AG09309 (cell line): ENCODE results near the gene EGF.
"Not testable (repeated sequence)": the region's sequence is repeated elsewhere in the genome, so short reads cannot be mapped to it uniquely, and the experiment has no call there.

Experiments
- DNase-seq: peaks from one replicate; pipeline ENCODE4 v3.0.0-alpha.2; 2010; ENCODE audit warnings: low read depth
- H3K4me3 ChIP-seq: 2 replicates; pipeline ENCODE4 v1.5.1; 2011; ENCODE audit warnings: mild to moderate bottlenecking, low read depth, low read length, moderate library complexity; ENCODE audit not compliant: control insufficient read depth
- TF ChIP-seq, protein P1 (sequence below): IDR thresholded peaks from 2 replicates; pipeline ENCODE4 v1.5.1; 2011; ENCODE audit warnings: mild to moderate bottlenecking, low read depth, low read length, inconsistent platforms; ENCODE audit not compliant: insufficient read depth, control insufficient read depth; ENCODE audit errors: missing control alignments

EGF gene

GRCh38 chr4:109928327-109929045 is 15.8 kb downstream of the EGF start:
- DNase-seq: no peak
- H3K4me3 ChIP-seq: no peak overlapping the region
- TF ChIP-seq, protein P1, sequence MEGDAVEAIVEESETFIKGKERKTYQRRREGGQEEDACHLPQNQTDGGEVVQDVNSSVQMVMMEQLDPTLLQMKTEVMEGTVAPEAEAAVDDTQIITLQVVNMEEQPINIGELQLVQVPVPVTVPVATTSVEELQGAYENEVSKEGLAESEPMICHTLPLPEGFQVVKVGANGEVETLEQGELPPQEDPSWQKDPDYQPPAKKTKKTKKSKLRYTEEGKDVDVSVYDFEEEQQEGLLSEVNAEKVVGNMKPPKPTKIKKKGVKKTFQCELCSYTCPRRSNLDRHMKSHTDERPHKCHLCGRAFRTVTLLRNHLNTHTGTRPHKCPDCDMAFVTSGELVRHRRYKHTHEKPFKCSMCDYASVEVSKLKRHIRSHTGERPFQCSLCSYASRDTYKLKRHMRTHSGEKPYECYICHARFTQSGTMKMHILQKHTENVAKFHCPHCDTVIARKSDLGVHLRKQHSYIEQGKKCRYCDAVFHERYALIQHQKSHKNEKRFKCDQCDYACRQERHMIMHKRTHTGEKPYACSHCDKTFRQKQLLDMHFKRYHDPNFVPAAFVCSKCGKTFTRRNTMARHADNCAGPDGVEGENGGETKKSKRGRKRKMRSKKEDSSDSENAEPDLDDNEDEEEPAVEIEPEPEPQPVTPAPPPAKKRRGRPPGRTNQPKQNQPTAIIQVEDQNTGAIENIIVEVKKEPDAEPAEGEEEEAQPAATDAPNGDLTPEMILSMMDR: no peak

GRCh38 chr4:109930464-109930863 is 17.8 kb downstream of the EGF start:
- TF ChIP-seq, protein P1: no peak
- no peak overlapping the region for H3K4me3 ChIP-seq
- no peak for DNase-seq

DNA sequence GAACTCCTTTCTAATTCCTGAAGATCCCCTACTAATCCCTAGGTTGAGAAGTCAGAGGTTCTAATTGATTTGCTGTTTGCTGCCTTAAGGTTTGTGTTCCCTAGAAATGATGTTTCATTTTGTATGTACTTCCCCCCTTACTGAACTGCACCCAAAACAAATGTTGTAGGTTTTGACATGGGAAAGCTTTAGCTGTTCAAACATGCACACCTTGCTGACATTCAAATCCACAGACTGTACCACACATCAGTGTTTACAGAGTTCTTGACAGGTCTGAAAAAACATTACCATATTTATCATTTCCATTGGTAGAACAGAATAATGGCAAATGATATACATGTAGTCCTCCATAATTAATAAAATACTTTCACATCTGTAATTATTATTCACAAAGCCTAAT is 18.2 kb downstream of the EGF start:
- TF ChIP-seq, protein P1: no peak
- no peak overlapping the region for H3K4me3 ChIP-seq
- no peak for DNase-seq

- TF ChIP-seq, protein P1: no peak
- H3K4me3 ChIP-seq: no peak overlapping the region
- DNase-seq: no peak
These were observed 18.6 kb downstream of the EGF start for GRCh38 chr4:109931318-109931717.

GRCh38 chr4:109937352-109937751 is 24.7 kb downstream of the EGF start:
- H3K4me3 ChIP-seq, DNase-seq: not testable (repeated sequence)

- DNase-seq: no peak
- TF ChIP-seq, protein P1: no peak
- no peak overlapping the region for H3K4me3 ChIP-seq
These were observed 26.5 kb downstream of the EGF start for GRCh38 chr4:109939190-109939589.

DNA sequence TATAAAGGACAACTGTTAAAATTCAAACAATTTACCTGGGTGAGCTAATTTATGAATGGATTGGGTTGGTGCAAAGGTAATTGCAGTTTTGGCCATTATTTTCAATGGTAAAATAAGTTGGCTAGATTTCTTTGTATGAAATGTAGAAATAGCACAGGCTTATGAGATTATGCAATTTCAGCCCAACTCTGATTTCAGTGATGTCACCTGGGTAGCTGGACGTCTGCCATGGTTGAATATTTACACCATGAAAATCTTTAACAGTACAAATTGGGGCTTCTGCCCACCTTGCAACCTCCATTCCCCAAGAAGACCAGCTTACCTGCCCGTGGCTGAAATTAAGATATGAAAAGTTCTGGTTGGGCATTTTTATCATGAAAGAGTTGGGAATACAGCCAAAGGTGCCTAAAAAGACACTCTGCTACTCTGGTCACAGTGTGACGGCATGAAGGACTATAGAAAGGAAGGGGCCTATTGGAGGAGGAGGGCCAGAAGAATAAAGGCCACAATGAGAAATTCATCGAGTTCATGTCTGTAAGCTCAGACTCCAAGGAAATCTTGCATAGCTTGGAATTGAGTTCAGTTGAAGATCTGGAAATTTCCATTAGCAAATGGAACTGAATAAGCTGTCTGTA is 29.7 kb downstream of the EGF start:
- TF ChIP-seq, protein P1: no peak
- DNase-seq: no peak
- no peak overlapping the region for H3K4me3 ChIP-seq
